ENCODE measurements around the gene MTHFD2.

DNA sequence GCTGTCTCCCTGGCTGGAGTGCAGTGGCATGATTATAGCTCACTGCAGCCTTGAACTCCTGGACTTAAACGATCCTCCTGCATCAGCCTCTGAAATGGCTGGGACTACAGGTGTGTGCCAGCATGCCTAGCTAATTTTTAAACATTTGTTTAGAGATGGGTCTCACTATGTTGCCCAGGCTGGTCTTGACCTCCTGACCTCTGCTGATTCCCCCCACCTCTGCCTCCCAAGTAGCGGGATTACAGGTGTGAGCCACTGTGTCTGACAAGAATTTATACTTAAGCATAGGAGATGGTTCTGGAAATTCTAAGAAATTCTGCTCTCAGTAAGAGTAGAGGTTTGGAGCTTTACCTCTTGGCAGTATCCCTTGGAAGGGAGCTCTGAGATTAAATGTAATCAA, 18.2 kb downstream of the MTHFD2 start:
- TF ChIP-seq, protein P1, sequence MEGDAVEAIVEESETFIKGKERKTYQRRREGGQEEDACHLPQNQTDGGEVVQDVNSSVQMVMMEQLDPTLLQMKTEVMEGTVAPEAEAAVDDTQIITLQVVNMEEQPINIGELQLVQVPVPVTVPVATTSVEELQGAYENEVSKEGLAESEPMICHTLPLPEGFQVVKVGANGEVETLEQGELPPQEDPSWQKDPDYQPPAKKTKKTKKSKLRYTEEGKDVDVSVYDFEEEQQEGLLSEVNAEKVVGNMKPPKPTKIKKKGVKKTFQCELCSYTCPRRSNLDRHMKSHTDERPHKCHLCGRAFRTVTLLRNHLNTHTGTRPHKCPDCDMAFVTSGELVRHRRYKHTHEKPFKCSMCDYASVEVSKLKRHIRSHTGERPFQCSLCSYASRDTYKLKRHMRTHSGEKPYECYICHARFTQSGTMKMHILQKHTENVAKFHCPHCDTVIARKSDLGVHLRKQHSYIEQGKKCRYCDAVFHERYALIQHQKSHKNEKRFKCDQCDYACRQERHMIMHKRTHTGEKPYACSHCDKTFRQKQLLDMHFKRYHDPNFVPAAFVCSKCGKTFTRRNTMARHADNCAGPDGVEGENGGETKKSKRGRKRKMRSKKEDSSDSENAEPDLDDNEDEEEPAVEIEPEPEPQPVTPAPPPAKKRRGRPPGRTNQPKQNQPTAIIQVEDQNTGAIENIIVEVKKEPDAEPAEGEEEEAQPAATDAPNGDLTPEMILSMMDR (IDR thresholded peaks at IDR 0.05; ENCODE audit: borderline replicate concordance, extremely low read depth, low read length, poor library complexity, severe bottlenecking) = no peak
- TF ChIP-seq EZH2 (IDR thresholded peaks at IDR 0.05; ENCODE audit: borderline replicate concordance, low read depth, low read length, severe bottlenecking) = no peak
